Measurements from ENCODE around the gene STAT2.

- no peak for TF ChIP-seq POLR2A (IDR thresholded peaks at IDR 0.05; ENCODE audit: low read length)
- no peak for TF ChIP-seq GATA1 (IDR thresholded peaks at IDR 0.05; ENCODE audit: low read depth, low read length)
Observed at GRCh38 chr12:56330936-56331490, 28.9 kb downstream of the STAT2 start.

Data from erythroblast (primary cell).